ENCODE measurements around the gene SAGE1.
A peak's percentile ranks its signal among the peaks of the same experiment; 100 is the strongest.
"Not testable (repeated sequence)": the region's sequence is repeated elsewhere in the genome, so short reads cannot be mapped to it uniquely, and the experiment has no call there.

SAGE1 gene

GRCh38 chrX:135910251-135910650 is 16.7 kb downstream of the SAGE1 start:
- H3K4me3 ChIP-seq (ENCODE audit: low read depth, low read length): no peak overlapping the region
- no peaks in the 10 kb centered on the region for H3K36me3 ChIP-seq (replicated peaks)
- TF ChIP-seq CTCF (IDR thresholded peaks at IDR 0.05; ENCODE audit: low read depth, low read length, missing control alignments): no peak
- in situ Hi-C loops (cut with HindIII; ENCODE audit: low pct_ligation_motif_present, low sequenced_read_pairs): no loop called here
- DNase-seq: no peak
- H3K27ac ChIP-seq: no peak overlapping the region
- no peaks in the 10 kb centered on the region for H3K27me3 ChIP-seq (replicated peaks)

- no peak for TF ChIP-seq CTCF (IDR thresholded peaks at IDR 0.05; ENCODE audit: low read depth, low read length, missing control alignments)
- in situ Hi-C loops (cut with HindIII; ENCODE audit: low pct_ligation_motif_present, low sequenced_read_pairs): no loop called here
- no peaks in the 10 kb centered on the region for H3K36me3 ChIP-seq (replicated peaks)
- H3K4me3 ChIP-seq (ENCODE audit: low read depth, low read length): no peak overlapping the region
- H3K27ac ChIP-seq: no peak overlapping the region
- no peak for DNase-seq
- H3K27me3 ChIP-seq (replicated peaks): no peaks in the 10 kb centered on the region
Measured at GRCh38 chrX:135914404-135914803, 20.9 kb downstream of the SAGE1 start.

GRCh38 chrX:135920516-135920915 is 27.0 kb downstream of the SAGE1 start:
- in situ Hi-C loops (cut with HindIII; ENCODE audit: low pct_ligation_motif_present, low sequenced_read_pairs); DNase-seq; H3K4me3 ChIP-seq (ENCODE audit: low read depth, low read length); H3K27me3 ChIP-seq (replicated peaks); H3K36me3 ChIP-seq (replicated peaks); H3K27ac ChIP-seq: not testable (repeated sequence)

GRCh38 chrX:135923353-135923752 is 29.8 kb downstream of the SAGE1 start:
- in situ Hi-C loops (cut with HindIII; ENCODE audit: low pct_ligation_motif_present, low sequenced_read_pairs): no loop called here
- TF ChIP-seq CTCF (IDR thresholded peaks at IDR 0.05; ENCODE audit: low read depth, low read length, missing control alignments): peak; percentile 25
- no peaks in the 10 kb centered on the region for H3K27me3 ChIP-seq (replicated peaks)
- no peak for DNase-seq
- no peaks in the 10 kb centered on the region for H3K36me3 ChIP-seq (replicated peaks)
- no peak overlapping the region for H3K4me3 ChIP-seq (ENCODE audit: low read depth, low read length)
- no peak overlapping the region for H3K27ac ChIP-seq

- in situ Hi-C loops (cut with HindIII; ENCODE audit: low pct_ligation_motif_present, low sequenced_read_pairs): no loop called here
- DNase-seq: no peak
- no peaks in the 10 kb centered on the region for H3K27me3 ChIP-seq (replicated peaks)
- TF ChIP-seq CTCF (IDR thresholded peaks at IDR 0.05; ENCODE audit: low read depth, low read length, missing control alignments): no peak
- H3K36me3 ChIP-seq (replicated peaks): no peaks in the 10 kb centered on the region
- H3K27ac ChIP-seq: no peak overlapping the region
- no peak overlapping the region for H3K4me3 ChIP-seq (ENCODE audit: low read depth, low read length)
Measured at GRCh38 chrX:135927897-135928296, 34.4 kb downstream of the SAGE1 start.

- Histone ChIP-seq H3K27ac (no peak overlapping the region), H3K36me3 (replicated peaks) (no peaks in the 10 kb centered on the region), H3K27me3 (replicated peaks) (no peaks in the 10 kb centered on the region), H3K4me3 (ENCODE audit: low read depth, low read length) (no peak overlapping the region)
- TF ChIP-seq CTCF (IDR thresholded peaks at IDR 0.05; ENCODE audit: low read depth, low read length, missing control alignments): peak; percentile 78
- DNase-seq: peak; percentile 32
- in situ Hi-C loops (cut with HindIII; ENCODE audit: low pct_ligation_motif_present, low sequenced_read_pairs): no loop called here
Measured at GRCh38 chrX:135931644-135932487, 38.4 kb downstream of the SAGE1 start.

All from brain microvascular endothelial cell (primary cell).